KBM-7 (cell line): ENCODE data around the gene FCSK.
"Not testable (repeated sequence)": the region's sequence is repeated elsewhere in the genome, so short reads cannot be mapped to it uniquely, and the experiment has no call there.

Experiments used
- DNase-seq: peaks from one replicate; pipeline ENCODE4 v3.0.0-alpha.2; 2015
- in situ Hi-C: fragments of 300-500 bp; cut with MboI; formaldehyde crosslinking; loops from 2 replicates; pipeline ENCODE4 v1.14.3; 2020; ENCODE audit warnings: low sequenced_read_pairs, low pct_unique_long_range_greater_than_20kb, mixed read lengths

The FCSK gene

GRCh38 chr16:70450142-70451003, 4.0 kb upstream of the FCSK start:
- DNase-seq, in situ Hi-C loops: not testable (repeated sequence)

- DNase-seq, in situ Hi-C loops: not testable (repeated sequence)
Observed at GRCh38 chr16:70451004-70451340, 3.4 kb upstream of the FCSK start.

GRCh38 chr16:70453117-70453891, 1.1 kb upstream of the FCSK start:
- DNase-seq = no peak
- in situ Hi-C loops = no loop called here

GRCh38 chr16:70453892-70454221, 538 bp upstream of the FCSK start:
- in situ Hi-C loops = no loop called here
- no peak for DNase-seq

GRCh38 chr16:70455910-70456309, 1.5 kb downstream of the FCSK start:
- in situ Hi-C loops = no loop called here
- no peak for DNase-seq

- in situ Hi-C loops = no loop called here
- no peak for DNase-seq
Observed at GRCh38 chr16:70457446-70458166, 3.2 kb downstream of the FCSK start.

- in situ Hi-C loops = no loop called here
- no peak for DNase-seq
Observed at GRCh38 chr16:70460737-70461261, 6.4 kb downstream of the FCSK start.

- in situ Hi-C loops = no loop called here
- DNase-seq = no peak
Observed at GRCh38 chr16:70463235-70463634, 8.8 kb downstream of the FCSK start.

GRCh38 chr16:70465999-70466804, 11.8 kb downstream of the FCSK start:
- in situ Hi-C loops = no loop called here
- DNase-seq = no peak

GRCh38 chr16:70466805-70467076, 12.3 kb downstream of the FCSK start:
- in situ Hi-C loops = no loop called here
- no peak for DNase-seq

- in situ Hi-C loops = no loop called here
Observed at GRCh38 chr16:70467113-70467512, 12.7 kb downstream of the FCSK start.

GRCh38 chr16:70467608-70468007, 13.2 kb downstream of the FCSK start:
- DNase-seq = no peak
- in situ Hi-C loops = no loop called here

More at GRCh38 chr16:70467113-70467512, 12.7 kb downstream of the FCSK start:
- no peak for DNase-seq

- DNase-seq = no peak
- in situ Hi-C loops = no loop called here
Observed at GRCh38 chr16:70468776-70469525, 14.6 kb downstream of the FCSK start.

GRCh38 chr16:70470141-70470926, 15.9 kb downstream of the FCSK start:
- DNase-seq = no peak
- in situ Hi-C loops = no loop called here

- in situ Hi-C loops = no loop called here
- DNase-seq = no peak
Observed at GRCh38 chr16:70470927-70471341, 16.5 kb downstream of the FCSK start.

- in situ Hi-C loops = no loop called here
- no peak for DNase-seq
Observed at GRCh38 chr16:70472786-70473433, 18.5 kb downstream of the FCSK start.
